Suprapubic skin (tissue), 4 donors: ENCODE measurements around the gene DYTN.

Experiments
- CTCF ChIP-seq, 2 donors: fragments of 200-600 bp in 1 of 2; fragments of 450-650 bp in 1 of 2; sonication (generic) in 1 of 2; IDR thresholded peaks; one replicate each; pipeline ENCODE4 v1.5.1; 2016 to 2019; ENCODE audit warnings: antibody characterized with exemption in 2 of 2, mild to moderate bottlenecking in 1 of 2, moderate library complexity in 1 of 2
- EP300 ChIP-seq: sonication (generic); formaldehyde crosslinking; IDR thresholded peaks from one replicate; pipeline ENCODE4 v1.6.1; 2017; ENCODE audit warnings: antibody characterized with exemption
- POLR2A ChIP-seq, 2 donors: fragments of 450-650 bp; IDR thresholded peaks; one replicate each; pipeline ENCODE4 v1.6.1; 2017; ENCODE audit warnings: antibody characterized with exemption in 2 of 2, mild to moderate bottlenecking in 2 of 2, moderate library complexity in 2 of 2
- POLR2AphosphoS5 ChIP-seq, 3 donors: sonication (generic); formaldehyde crosslinking; IDR thresholded peaks; one replicate each; pipeline ENCODE4 v1.6.1; 2017; ENCODE audit warnings: antibody characterized with exemption in 3 of 3

- TF ChIP-seq CTCF (IDR thresholded peaks at IDR 0.05) (no peak), EP300 (no peak), POLR2A (IDR thresholded peaks at IDR 0.05) (no peak), POLR2AphosphoS5 (IDR thresholded peaks at IDR 0.05) (no peak)
These were observed 29.7 kb downstream of the DYTN start for GRCh38 chr2:206688453-206688852.
